A204.1 (cell line): ENCODE data around the gene PKIB.

Source experiments
- FAIRE-seq: peaks from 2 replicates; lab custom pipeline; 2012; peaks lifted over from hg19 to GRCh38; lab: Jason Lieb, UNC

Gene PKIB

DNA sequence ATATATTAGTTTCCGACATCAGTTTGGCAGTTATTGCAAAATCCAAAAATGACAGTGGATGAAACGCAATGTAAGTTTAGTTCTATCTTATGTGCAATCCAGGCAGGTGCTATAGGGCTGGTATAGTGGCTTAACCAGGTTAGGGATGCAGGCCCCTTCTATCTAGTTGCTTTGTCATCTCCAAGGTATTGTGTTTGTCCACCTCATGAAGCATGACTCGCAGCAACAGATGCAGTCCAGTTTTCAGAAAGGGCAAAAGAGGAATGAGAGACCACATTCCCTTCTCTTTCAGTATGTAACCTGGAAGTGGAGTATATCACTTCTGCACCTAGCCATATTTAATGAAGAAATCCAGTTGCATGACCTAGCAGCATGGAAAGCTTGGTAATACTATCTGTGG is 59.7 kb downstream of the PKIB start:
- no peak for FAIRE-seq

DNA sequence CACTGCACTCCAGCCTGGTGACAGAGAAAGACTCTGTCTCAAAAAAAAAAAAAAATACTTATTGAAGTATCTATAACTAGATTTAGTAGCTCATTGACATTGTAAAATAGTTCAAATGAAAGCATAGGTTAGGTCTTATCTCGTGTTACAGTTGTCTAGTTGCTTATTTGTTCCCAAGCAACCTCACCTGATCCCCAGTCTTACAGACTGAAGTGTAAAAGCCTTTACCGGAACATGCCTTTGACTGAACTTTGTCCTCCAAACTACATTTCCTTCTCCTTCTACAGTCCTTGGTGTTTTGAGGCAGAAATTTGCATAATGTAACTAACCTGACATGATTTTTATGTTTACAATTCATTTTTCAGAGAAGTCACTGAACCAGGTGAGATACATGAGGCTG is 61.0 kb downstream of the PKIB start:
- no peak for FAIRE-seq

DNA sequence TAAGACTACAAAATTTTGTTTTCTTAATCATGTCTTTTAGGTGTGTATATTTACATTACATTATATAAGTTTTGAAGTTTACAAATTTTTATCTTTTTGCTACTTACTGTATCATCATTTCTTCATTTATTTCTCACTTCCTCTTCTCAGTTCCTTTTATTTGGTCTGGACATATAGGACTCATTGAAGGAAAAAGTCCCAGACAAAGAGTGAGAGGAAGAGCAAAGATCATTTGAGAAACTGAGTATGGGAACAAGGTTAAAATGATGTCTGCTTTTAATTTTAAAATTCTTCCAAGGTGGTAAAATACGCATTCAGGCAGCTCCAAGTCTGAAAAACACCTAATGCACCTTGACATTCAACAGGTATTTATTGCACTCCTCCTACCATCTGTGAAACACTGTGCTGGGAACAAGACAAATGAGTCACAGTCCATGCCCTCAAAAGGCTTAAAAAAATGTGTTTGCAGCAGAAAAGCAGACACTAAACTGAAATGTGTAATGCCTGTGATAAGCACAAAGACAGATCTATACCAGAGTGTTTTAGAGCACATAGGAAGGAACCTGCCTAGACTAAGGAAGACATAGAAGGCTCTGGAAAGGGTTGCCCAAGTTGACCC is 63.2 kb downstream of the PKIB start:
- no peak for FAIRE-seq

DNA sequence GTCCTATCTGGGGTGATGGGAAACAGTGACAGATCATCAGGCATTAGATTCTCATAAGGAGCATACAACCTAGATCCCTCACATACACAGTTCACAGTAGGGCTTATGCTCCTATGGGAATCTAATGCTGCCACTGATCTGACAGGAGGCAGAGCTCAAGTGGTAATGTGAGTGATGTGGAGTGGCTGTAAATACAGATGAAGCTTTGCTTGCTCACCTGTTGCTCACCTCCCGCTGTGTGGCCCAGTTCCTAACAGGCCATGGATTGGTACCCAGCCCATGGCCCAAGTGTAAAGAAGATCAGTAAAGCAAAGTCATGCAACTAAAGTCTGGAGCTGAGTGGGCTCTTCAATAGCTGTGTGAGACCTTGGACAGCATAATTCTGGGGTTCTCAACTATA is 65.9 kb downstream of the PKIB start:
- no peak for FAIRE-seq

DNA sequence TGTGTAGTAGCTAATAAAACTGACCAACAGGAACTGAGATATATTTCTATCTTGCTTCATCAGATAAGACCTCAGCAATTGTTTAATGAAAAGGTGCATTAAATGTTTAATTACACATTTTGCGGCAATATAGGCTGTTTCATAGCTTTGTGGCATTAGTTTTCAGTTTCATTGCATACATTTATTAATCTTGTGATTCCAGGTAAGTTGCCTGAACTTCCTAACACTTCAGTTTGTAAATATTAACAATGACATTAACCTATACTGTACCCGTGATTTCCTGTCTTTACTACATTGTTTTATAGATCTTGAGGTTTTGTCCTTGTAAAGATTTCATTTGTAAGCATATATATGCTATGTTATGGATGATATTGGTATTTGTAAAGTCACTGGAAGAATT is 66.5 kb downstream of the PKIB start:
- no peak for FAIRE-seq

DNA sequence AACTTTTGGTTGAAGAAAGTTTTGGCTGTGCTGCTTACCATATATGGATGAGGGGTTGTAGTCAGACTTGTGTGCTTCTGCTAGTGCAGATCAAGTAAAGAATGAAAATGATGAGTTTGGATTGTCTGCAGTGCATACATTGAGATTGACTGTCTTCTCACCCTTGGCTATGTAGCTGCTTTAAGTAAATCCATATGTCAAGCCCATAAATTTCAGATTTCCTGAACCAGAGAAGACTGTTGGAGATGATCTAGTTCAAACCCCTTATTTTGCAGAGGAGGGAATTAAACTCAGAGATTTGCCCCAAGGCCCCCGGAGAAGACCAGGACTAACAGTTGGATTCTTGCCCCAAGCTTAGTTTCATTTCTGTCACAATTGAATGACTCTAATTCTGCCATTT is 67.2 kb downstream of the PKIB start:
- no peak for FAIRE-seq

DNA sequence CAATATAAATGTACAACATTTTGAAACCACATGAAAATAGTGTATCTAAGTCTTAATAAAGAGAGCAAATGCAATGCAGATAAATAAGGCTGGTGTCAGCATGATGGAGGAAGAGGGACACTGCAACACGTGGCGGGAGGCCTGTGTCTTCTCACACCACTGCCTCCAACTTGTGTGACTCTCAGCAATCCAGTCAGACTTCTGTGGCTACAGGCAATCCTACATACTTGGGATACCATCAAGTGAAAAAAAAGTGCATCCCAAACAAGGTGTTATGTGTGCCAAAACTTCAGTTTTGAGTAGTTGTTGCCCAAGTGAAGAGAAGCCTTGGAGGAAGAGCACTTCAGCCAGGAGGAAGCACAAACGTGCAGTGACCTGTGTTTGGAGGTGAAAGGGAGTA is 68.6 kb downstream of the PKIB start:
- no peak for FAIRE-seq

DNA sequence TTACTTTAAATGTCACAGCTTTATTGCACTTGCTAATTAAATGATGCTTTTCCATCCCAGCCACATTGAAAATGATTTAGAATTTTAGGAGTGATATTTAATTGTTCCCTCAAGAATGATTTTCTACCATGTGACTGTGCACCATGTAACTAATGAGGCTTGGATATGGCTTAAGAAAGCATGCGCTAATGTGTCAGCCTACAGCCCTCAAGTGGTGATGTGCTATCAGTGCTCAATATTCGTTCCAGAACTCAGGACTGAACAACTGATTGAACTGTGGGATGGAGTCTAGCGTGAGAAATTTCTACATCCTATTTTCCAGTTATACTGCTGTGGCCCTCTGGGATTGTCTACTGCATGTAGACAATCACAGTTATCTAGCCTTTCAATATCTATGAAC is 71.5 kb downstream of the PKIB start:
- no peak for FAIRE-seq

DNA sequence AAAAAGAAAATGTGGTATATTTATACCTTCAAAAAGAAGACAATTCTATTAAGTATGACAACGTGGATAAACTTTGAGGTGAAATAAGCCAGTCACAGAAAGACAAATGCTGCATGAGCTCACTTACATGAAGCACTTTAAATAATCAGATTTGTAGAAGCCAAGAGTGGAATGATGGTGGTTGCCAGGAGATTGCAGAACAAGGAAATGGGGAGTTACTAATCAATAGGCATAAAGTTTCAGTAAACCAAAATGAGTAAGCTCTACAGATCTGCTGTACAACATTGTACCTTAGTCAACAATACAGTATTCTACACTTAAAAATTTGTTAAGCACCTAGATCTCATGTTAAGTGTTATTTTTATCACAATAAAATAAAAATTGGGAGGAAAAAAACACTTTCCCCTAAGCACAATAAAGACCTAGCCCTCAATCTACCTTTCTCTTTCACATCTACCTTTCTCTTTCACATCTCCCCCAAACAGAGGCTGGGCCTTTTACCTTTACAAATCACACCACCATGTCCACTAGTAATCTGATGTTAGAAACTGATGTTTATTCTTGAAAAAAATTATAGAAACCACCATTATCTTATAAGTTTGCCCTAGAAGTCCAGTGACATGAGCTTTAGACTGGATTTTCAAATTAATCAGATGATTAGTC is 73.9 kb downstream of the PKIB start:
- FAIRE-seq = no peak

DNA sequence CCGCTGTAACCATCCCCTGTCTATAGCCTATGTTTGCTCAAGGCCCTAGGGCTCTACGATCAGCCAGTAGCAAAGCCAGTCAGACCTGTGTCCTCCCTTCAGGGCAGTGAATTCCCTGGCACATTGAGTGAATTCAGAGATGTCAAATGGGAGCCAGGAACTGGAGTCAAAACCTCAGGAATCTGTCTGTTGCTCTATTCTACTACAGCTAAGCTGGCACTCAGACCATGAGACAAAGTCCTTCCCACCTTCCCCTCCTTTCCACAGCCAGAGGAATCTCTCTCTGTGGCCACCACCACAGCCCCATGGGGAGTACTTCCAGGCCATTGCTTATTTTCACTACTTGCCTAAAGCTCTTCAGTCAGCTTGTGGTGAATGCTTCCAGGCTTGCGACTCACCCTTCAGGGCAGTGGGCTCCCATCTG is 82.0 kb downstream of the PKIB start:
- no peak for FAIRE-seq

DNA sequence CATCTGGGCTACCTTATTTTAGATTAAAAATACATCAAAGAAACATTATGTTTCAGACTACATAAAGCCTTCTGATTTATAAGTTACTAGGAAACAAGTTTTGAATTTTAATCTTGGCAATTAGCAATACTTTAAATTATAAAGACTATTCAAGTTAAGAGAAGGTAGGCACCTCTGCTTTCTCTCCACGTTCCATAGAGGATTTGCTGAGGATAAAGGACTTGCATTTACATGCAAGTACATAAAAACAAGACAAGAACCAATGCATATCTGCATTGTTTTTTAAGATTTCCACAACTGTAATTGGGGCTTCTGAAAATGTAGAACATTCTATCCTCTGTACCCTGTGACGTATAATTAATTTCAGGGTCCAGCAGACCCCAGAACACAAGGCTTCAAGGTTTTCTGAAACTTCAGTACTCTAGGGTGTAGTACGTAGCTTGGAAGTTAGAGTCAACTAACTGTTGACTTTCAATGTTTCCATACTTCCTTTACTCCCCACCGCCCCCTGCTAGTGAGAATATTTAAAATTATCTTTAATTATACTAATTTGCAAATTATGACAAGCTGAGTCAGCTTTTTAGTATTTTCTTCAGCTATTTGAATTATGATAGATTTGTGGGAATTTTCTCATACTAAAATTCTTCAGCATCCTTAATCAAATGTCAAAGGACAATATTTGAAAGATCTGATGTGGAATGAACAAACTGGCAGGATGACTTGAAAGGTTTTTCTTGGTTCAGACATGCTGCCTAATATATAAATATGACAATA is 82.8 kb downstream of the PKIB start:
- no peak for FAIRE-seq

DNA sequence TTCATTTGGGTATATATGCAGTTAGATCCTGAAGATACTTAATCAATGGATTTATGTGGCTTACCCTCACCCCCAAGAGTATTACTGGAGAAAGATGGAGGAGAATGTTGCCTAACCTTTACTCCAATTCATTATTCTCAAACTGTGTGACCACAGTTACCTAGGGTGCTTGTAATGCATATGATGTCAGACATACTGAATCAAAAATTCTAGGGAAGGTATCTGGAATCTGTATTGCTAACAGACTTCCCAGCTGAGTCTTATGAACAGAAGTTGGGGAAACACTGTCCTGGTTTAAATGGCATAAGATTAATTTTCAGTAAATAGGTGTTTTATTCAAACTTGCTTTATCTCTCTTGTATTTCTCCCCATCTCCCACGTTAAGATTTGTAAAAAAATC is 83.9 kb downstream of the PKIB start:
- no peak for FAIRE-seq

DNA sequence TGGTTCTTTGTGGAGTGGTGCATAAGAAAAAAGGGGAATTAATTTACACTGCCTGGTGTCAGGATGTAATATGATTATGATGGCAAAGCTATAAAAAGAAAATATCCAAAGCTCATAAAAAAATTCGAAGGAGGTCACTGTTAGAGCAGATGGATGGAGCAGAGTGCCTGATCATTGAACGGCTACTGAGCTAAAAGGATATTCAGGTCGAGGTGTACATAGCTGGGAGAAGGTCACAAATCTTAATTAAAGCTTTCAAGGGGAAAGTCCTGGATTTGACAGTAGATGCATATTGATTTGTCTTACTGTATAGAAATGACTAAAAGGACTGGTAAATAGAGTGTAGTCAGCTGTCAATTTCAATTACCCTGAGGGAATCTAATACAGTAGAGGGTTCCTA is 84.4 kb downstream of the PKIB start:
- no peak for FAIRE-seq

DNA sequence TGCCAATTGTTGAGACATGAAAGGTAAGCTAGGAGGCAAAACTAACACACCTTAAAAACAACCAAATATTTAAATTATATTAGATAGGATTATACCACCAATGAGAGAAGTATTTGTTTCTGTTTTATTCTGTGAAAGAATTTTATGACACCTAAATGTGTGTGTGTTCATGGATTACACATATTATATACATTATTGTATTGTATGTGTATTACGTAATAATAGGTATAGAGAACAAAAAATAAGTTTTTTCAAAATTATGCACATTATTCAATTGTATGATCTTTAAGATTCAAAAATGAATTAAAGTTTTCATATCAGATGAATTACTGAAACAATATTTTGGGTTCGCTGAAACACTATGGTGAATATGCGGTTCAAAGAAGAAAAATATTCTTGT is 85.0 kb downstream of the PKIB start:
- no peak for FAIRE-seq

DNA sequence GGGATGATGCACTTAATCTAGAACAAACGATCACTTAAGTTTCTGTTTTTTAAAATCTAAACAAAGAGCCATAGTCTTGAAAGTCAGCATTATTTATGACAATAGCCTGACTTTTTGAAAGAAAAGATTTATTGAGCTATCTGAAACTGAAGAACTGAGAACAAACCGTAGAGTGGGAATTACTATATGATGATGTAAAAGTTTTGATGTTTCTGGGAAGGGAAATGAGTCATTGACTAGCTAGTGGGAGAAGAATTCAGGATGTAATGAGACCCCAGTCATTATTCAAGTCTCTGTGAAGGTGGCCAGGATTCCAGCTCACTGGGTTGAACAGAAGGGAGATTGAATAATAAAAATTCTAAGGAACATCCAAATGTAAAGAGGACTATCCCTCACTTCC is 85.9 kb downstream of the PKIB start:
- no peak for FAIRE-seq

DNA sequence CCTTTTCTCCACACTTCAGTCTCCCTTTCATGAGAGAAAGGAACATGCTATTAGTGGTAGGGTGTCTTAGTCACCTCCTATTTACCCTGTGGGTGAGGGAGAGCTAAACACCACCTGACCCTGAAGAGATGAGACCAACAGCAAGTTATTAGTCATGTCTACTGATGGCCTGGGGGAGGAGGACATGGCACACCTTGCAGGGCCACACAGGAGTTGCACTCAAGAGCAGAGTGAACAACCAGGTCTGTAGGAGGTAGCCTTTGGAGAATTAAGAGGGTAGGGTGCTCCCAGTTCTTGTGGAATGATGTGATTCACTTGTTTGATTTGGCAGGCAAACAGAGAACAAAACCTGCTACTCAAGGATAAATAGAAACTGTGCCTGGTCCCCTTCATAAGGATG is 86.6 kb downstream of the PKIB start:
- no peak for FAIRE-seq

DNA sequence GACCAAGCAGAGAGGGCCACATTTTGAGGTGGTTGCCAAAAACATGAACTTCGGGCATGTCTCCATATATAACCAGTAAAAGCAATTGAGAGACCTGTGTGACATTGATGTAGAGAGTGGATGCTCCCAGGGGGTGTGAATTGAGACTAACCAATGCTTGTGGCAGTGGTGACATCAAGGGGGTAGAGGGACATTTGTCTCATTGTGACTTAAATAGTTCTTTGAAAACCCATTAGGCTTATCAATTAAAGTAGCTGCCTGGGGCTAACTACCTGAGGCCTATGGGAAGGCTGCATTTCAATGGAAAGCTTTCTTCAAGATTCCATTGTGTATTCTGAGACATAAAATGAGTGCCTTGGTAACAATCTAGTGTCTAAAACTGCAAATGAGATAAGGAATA is 87.3 kb downstream of the PKIB start:
- FAIRE-seq = no peak

DNA sequence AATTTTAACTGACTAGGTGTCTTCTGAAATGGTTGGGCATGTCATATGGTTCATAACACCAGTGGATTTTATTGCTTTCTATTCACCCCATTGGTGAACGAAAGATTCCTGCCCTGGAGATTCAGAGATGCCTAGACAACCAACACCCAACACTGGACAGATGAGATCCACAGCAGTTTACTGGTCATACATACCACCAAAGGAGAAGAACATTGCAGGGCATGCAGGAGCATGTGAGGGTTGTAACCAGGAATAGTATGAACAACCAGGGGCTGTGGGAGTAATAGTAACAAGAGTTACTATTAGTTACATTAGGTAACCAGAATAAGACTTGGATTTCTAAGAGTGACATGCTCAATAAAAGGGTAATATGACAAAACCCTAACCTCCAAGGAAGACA is 91.5 kb downstream of the PKIB start:
- no peak for FAIRE-seq

DNA sequence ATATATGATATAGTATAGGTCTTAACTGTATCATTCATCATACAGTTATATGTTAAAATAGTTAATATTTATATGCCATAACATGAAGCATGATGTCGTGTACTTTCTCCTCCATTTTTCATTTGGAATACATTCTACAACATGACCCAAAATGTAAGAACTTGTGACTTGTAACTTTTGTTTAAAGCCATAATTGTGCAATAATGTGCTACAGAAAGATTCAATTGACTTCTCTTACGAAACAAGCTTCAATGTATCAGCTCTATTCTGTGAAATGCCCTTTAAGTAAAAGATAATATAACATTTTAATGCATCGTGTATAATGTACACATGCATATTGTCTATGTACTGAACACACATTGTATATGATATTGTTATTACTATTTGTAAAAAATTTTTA is 92.6 kb downstream of the PKIB start:
- FAIRE-seq = no peak

DNA sequence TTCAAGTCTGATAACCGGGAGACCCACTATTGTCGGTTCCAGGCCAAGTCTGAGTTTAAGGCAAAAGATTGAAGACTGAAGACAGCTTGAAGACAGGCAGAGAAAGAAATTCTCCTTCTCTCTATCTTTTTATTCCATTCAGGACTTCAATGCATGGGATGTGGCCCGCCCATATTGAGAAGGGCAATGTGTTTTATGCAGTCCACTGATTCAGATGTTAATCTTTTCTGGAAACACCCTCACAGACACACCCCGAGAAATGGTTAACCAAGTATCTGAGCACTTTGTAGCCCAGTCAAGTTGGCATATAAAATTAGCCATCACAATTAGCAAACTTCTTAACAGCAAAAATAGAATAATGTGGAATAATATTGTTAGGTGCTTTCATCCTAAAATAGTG is 93.9 kb downstream of the PKIB start:
- no peak for FAIRE-seq

DNA sequence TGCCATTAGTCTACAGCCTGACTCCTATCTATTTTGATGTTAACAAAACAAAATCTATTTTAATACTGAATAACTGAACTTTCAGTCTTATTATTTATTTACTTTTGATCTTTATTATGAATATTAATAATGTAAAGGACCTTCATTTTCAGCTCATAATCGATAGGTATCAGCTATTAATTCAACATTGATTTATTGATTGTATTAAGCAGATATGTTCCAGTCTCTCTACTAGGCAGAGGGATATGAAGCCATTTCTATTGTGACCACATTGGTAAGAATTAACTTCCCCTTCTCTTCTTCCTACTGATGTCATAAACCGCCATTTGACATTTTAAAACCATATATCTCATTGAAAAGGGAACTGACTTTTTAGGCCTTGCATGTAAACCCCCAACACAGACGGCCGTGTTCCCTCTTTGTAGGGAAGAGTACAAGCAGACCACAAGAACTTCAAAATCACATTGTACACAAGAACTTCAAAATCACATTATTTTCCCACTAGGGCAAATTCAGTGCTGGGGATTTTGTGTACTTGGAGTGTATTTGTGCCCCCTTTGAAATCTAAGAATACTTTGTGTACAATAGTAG is 99.8 kb downstream of the PKIB start:
- no peak for FAIRE-seq

DNA sequence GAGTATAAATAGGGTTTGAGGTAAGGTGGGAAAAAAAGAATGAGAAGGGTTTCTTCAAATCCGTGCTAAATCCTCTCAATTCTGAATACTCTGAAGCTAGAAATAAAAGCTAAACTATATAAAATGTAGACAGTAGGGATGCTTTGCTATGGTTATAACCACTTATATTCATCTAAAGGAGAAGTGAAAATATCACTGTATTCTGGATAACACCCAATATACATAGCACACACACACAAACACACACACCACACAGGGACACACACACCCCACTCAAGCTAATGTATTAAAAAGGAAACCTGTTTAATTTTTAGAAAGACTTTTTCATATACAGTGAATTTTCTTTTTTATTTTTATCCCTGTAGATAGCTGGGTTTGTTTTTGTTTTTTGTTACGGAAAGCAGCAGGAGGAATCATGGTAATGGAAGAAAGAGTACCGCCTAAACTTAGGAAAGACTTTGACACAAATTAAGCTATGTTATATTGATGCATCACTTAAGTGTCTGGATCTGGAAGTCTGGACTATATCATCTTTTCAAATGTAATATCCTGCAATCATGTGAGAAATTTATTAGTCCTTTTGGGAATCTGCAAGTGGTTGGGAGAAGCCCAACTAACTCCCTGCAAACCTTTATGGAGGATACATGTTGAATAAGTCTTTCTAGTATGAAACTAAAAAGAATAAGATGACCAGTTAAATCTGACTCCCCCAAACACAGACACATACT is 100.9 kb downstream of the PKIB start:
- FAIRE-seq = no peak

DNA sequence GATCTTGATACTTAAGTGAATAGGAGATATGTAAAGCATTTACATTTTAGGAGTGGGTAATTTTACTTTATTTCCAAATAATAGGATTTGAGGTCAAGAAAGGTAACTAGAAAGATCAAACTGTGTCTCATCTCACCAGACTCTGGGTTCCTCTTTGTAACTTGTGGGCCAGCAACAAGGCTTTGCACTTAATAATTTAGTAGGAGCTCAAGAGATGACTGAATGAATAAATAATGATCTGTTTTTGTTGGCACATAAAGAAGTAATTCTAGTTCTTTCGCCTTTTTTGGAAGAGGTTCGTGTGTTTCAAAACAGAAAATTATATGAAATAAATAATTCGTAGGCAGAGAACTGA is 101.9 kb downstream of the PKIB start:
- no peak for FAIRE-seq
